LNCAP (cell line): ENCODE measurements around the gene RLN3.

Experiments used
- CTCF ChIP-seq: fragments of 450-650 bp; IDR thresholded peaks from 2 replicates; pipeline ENCODE4 v1.5.1; 2017; ENCODE audit warnings: mild to moderate bottlenecking

The RLN3 gene

GRCh38 chr19:14027856-14028450, at the start of gene RLN3:
Gene RLN3, plus strand, starts transcription at chr19:14028148. Its CDS starts 57 bp downstream, at chr19:14028205.
- TF ChIP-seq CTCF: no peak

GRCh38 chr19:13978351-13979243, 49.4 kb upstream of the RLN3 start:
- no peak for TF ChIP-seq CTCF

- no peak for TF ChIP-seq CTCF
Measured at GRCh38 chr19:13979244-13979615, 48.7 kb upstream of the RLN3 start.

GRCh38 chr19:13979686-13980085, 48.3 kb upstream of the RLN3 start:
- no peak for TF ChIP-seq CTCF

- TF ChIP-seq CTCF: no peak
Measured at GRCh38 chr19:13980340-13980739, 47.6 kb upstream of the RLN3 start.

GRCh38 chr19:13981021-13981420, 46.9 kb upstream of the RLN3 start:
- TF ChIP-seq CTCF: no peak

GRCh38 chr19:13981467-13981866, 46.5 kb upstream of the RLN3 start:
- TF ChIP-seq CTCF: no peak
